ENCODE measurements around the gene ASAP2. TPM values are rescaled to one million over a fixed set of nuclear protein-coding genes. Genes with fewer than 3 reads are reported as not detected.

ASAP2 gene
- polyA plus RNA-seq, 1 donor from 2014 or later: 41.0 TPM

DNA sequence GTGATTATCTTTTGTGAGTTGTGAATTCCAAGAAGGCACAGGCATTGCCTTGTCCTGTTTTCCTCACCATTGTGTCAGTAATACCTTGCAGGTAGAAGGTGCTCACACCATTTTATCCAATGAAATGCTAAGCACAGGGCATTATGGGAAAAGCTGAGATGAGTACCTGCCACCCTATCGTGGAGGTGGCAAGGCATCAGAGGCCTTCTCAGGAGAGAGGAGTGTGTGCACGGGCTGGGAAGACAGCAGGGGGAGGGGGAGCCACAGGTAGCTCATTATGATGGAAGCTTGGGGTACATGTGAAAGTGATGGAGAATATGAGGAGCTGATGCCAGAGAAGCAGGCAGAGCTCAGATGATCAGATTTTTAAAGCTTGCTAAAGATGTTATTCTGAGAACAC is 69.5 kb downstream of the ASAP2 start:
- H3K79me2 ChIP-seq (replicated peaks; ENCODE audit: insufficient read depth, low read length): peaks cover 29% of the 10 kb centered on the region

DNA sequence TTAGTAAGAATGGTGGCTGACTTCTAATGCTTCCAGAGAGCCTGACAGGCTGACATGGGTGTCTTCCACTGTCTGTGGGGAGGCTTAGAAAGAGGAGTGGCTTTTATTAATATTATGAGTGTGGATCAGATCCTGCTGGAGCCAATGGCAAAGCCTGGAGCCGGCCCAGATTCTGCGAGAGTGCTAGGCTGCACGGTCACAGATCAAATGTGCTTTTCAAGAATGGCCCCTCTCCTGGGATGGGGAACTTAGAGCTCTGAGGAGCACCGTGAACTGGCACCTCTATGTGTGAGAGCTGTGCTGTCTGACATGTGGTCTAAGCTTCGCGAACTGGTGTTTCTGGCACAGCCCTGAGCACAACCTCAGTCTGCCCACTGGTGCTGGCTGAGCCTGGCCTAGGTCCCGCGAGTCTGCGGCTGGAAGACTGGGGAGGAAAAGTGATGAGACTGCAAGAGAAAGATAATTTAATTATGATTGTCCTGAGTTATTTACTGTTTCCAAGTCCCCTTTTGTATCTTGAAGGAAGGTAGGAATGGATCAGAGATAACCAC is 70.4 kb downstream of the ASAP2 start:
- Histone ChIP-seq H3K27ac (ENCODE audit: low read length) (no peak overlapping the region), H3K36me3 (ENCODE audit: insufficient read depth, low read length) (no peaks in the 10 kb centered on the region), H3F3A (ENCODE audit: insufficient read depth, low read length, poor library complexity, severe bottlenecking) (no peaks in the 10 kb centered on the region), H3K4me2 (ENCODE audit: low read length) (no peak overlapping the region), H3K4me3 (ENCODE audit: low read length) (no peak overlapping the region), H3K27me3 (ENCODE audit: insufficient read depth, low read depth, low read length) (no peaks in the 10 kb centered on the region), H3K79me2 (replicated peaks; ENCODE audit: insufficient read depth, low read length) (peaks cover 25% of the 10 kb centered on the region), H3K9me3 (ENCODE audit: low read length) (no peaks in the 10 kb centered on the region), H3K9ac (ENCODE audit: low read length) (no peak overlapping the region), H2AFZ (ENCODE audit: low read depth, low read length) (no peak overlapping the region), H3K9me2 (ENCODE audit: insufficient read depth, low read length) (no peaks in the 10 kb centered on the region), H4K20me1 (ENCODE audit: insufficient read depth) (no peaks in the 10 kb centered on the region)
- no peak for TF ChIP-seq POLR2AphosphoS5 (IDR thresholded peaks at IDR 0.05)
- TF ChIP-seq, protein P1, sequence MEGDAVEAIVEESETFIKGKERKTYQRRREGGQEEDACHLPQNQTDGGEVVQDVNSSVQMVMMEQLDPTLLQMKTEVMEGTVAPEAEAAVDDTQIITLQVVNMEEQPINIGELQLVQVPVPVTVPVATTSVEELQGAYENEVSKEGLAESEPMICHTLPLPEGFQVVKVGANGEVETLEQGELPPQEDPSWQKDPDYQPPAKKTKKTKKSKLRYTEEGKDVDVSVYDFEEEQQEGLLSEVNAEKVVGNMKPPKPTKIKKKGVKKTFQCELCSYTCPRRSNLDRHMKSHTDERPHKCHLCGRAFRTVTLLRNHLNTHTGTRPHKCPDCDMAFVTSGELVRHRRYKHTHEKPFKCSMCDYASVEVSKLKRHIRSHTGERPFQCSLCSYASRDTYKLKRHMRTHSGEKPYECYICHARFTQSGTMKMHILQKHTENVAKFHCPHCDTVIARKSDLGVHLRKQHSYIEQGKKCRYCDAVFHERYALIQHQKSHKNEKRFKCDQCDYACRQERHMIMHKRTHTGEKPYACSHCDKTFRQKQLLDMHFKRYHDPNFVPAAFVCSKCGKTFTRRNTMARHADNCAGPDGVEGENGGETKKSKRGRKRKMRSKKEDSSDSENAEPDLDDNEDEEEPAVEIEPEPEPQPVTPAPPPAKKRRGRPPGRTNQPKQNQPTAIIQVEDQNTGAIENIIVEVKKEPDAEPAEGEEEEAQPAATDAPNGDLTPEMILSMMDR (IDR thresholded peaks at IDR 0.05; ENCODE audit: poor library complexity, severe bottlenecking): no peak
- no peak for TF ChIP-seq MXI1 (conservative IDR thresholded peaks at IDR 0.05; ENCODE audit: poor library complexity, severe bottlenecking)
- no peak for TF ChIP-seq TAF1 (IDR thresholded peaks at IDR 0.05; ENCODE audit: low read depth)
- TF ChIP-seq EP300 (conservative IDR thresholded peaks at IDR 0.05; ENCODE audit: poor library complexity, severe bottlenecking): no peak

More for the DNA sequence above, 69.5 kb downstream of the ASAP2 start:
- Histone ChIP-seq H3K9me2 (ENCODE audit: insufficient read depth, low read length) (no peaks in the 10 kb centered on the region), H3K27me3 (ENCODE audit: insufficient read depth, low read depth, low read length) (no peaks in the 10 kb centered on the region), H2AFZ (ENCODE audit: low read depth, low read length) (no peak overlapping the region), H3F3A (ENCODE audit: insufficient read depth, low read length, poor library complexity, severe bottlenecking) (no peaks in the 10 kb centered on the region), H3K9me3 (ENCODE audit: low read length) (no peaks in the 10 kb centered on the region), H3K4me2 (ENCODE audit: low read length) (no peak overlapping the region), H4K20me1 (ENCODE audit: insufficient read depth) (no peaks in the 10 kb centered on the region), H3K4me3 (ENCODE audit: low read length) (no peak overlapping the region), H3K27ac (ENCODE audit: low read length) (no peak overlapping the region), H3K36me3 (ENCODE audit: insufficient read depth, low read length) (no peaks in the 10 kb centered on the region), H3K9ac (ENCODE audit: low read length) (no peak overlapping the region)
- no peak for TF ChIP-seq EP300 (conservative IDR thresholded peaks at IDR 0.05; ENCODE audit: poor library complexity, severe bottlenecking)

DNA sequence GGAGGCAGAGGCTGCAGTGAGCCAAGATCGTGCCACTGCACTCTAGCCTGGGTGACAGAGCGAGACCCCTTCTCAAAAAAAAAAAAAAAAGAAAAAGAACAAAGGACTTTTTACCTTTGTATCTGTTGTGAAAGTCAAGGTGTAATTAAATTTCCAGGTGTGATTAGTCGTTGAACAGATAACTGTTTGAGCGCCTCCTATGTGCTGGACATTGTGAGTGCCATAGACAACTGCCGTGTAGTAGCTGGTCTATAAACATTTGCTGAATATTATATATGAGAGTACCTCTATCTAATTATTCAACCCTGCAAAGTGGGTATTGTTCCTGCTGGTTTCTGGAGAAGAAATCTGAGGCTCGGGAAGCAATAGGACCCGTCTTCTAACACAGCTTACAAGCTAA is 71.8 kb downstream of the ASAP2 start:
- Histone ChIP-seq H3K79me2 (replicated peaks; ENCODE audit: insufficient read depth, low read length) (peaks cover 13% of the 10 kb centered on the region), H3K9ac (ENCODE audit: low read length) (no peak overlapping the region)

More for the DNA sequence above, 71.8 kb downstream of the ASAP2 start:
- H3F3A ChIP-seq (ENCODE audit: insufficient read depth, low read length, poor library complexity, severe bottlenecking): no peaks in the 10 kb centered on the region
- H2AFZ ChIP-seq (ENCODE audit: low read depth, low read length): no peak overlapping the region
- H3K36me3 ChIP-seq (ENCODE audit: insufficient read depth, low read length): no peaks in the 10 kb centered on the region
- no peak overlapping the region for H3K27ac ChIP-seq (ENCODE audit: low read length)
- H3K9me2 ChIP-seq (ENCODE audit: insufficient read depth, low read length): no peaks in the 10 kb centered on the region
- no peaks in the 10 kb centered on the region for H3K9me3 ChIP-seq (ENCODE audit: low read length)
- H4K20me1 ChIP-seq (ENCODE audit: insufficient read depth): no peaks in the 10 kb centered on the region
- no peak overlapping the region for H3K4me3 ChIP-seq (ENCODE audit: low read length)
- TF ChIP-seq MXI1 (conservative IDR thresholded peaks at IDR 0.05; ENCODE audit: poor library complexity, severe bottlenecking) (no peak), SMC3 (conservative IDR thresholded peaks at IDR 0.05; ENCODE audit: poor library complexity) (no peak), RAD21 (conservative IDR thresholded peaks at IDR 0.05) (no peak), TAF1 (IDR thresholded peaks at IDR 0.05; ENCODE audit: low read depth) (no peak), EZH2 (IDR thresholded peaks at IDR 0.05; ENCODE audit: borderline replicate concordance, insufficient read depth, low read length, poor library complexity, severe bottlenecking) (no peak), EP300 (conservative IDR thresholded peaks at IDR 0.05; ENCODE audit: poor library complexity, severe bottlenecking) (no peak), POLR2AphosphoS5 (IDR thresholded peaks at IDR 0.05) (no peak)
- TF ChIP-seq, protein P1 (IDR thresholded peaks at IDR 0.05; ENCODE audit: poor library complexity, severe bottlenecking): no peak
- TF ChIP-seq, protein P2, sequence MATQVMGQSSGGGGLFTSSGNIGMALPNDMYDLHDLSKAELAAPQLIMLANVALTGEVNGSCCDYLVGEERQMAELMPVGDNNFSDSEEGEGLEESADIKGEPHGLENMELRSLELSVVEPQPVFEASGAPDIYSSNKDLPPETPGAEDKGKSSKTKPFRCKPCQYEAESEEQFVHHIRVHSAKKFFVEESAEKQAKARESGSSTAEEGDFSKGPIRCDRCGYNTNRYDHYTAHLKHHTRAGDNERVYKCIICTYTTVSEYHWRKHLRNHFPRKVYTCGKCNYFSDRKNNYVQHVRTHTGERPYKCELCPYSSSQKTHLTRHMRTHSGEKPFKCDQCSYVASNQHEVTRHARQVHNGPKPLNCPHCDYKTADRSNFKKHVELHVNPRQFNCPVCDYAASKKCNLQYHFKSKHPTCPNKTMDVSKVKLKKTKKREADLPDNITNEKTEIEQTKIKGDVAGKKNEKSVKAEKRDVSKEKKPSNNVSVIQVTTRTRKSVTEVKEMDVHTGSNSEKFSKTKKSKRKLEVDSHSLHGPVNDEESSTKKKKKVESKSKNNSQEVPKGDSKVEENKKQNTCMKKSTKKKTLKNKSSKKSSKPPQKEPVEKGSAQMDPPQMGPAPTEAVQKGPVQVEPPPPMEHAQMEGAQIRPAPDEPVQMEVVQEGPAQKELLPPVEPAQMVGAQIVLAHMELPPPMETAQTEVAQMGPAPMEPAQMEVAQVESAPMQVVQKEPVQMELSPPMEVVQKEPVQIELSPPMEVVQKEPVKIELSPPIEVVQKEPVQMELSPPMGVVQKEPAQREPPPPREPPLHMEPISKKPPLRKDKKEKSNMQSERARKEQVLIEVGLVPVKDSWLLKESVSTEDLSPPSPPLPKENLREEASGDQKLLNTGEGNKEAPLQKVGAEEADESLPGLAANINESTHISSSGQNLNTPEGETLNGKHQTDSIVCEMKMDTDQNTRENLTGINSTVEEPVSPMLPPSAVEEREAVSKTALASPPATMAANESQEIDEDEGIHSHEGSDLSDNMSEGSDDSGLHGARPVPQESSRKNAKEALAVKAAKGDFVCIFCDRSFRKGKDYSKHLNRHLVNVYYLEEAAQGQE (IDR thresholded peaks at IDR 0.05; ENCODE audit: borderline replicate concordance): no peak
- no peaks in the 10 kb centered on the region for H3K27me3 ChIP-seq (ENCODE audit: insufficient read depth, low read depth, low read length)
- H3K4me2 ChIP-seq (ENCODE audit: low read length): no peak overlapping the region
